HUES6 (cell line): Measurements from ENCODE around the gene IDH1.

Experiments used
- H3K27ac ChIP-seq: 2 replicates; pipeline ENCODE4 v1.7.0; 2013; ENCODE audit warnings: low read depth, mild to moderate bottlenecking, low read length, inconsistent platforms
- H3K27me3 ChIP-seq: 2 replicates; pipeline ENCODE4 v1.6.1; 2013; ENCODE audit warnings: low read length; ENCODE audit not compliant: control insufficient read depth, insufficient read depth
- H3K36me3 ChIP-seq: 2 replicates; pipeline ENCODE4 v1.6.1; 2013; ENCODE audit warnings: low read length; ENCODE audit not compliant: control insufficient read depth, insufficient read depth
- H3K4me1 ChIP-seq: 2 replicates; pipeline ENCODE4 v1.6.1; 2013; ENCODE audit warnings: low read length; ENCODE audit not compliant: control insufficient read depth, insufficient read depth
- H3K4me3 ChIP-seq: 2 replicates; pipeline ENCODE4 v1.5.1; 2013; ENCODE audit warnings: low read depth, low read length
- H3K9ac ChIP-seq: one replicate; pipeline ENCODE4 v1.6.1; 2013; ENCODE audit warnings: mild to moderate bottlenecking, low read length
- H3K9me3 ChIP-seq: 2 replicates; pipeline ENCODE4 v1.6.1; 2013; ENCODE audit warnings: low read depth, low read length; ENCODE audit not compliant: control insufficient read depth, insufficient read depth

The IDH1 gene

GRCh38 chr2:208256192-208256782 lies 1.4 kb upstream of the IDH1 start:
- Histone ChIP-seq H3K4me3 (no peak overlapping the region), H3K9me3 (no peaks in the 10 kb centered on the region), H3K36me3 (peaks cover 24% of the 10 kb centered on the region), H3K9ac (no peak overlapping the region), H3K27ac (no peak overlapping the region), H3K4me1 (peaks cover 8% of the 10 kb centered on the region; the same call in 1 of the 2 replicates), H3K27me3 (no peaks in the 10 kb centered on the region)

- peaks cover 9% of the 10 kb centered on the region; the same call in 1 of the 2 replicates for H3K4me1 ChIP-seq
- no peaks in the 10 kb centered on the region for H3K9me3 ChIP-seq
- H3K36me3 ChIP-seq, result peaks cover 31% of the 10 kb centered on the region
- peak overlapping the region; percentile 84 for H3K9ac ChIP-seq
- peak overlapping the region; percentile 82; the same call in 1 of the 2 replicates for H3K27ac ChIP-seq
- H3K27me3 ChIP-seq, result no peaks in the 10 kb centered on the region
- peak overlapping the region; percentile 81 for H3K4me3 ChIP-seq
These were observed 761 bp upstream of the IDH1 start for GRCh38 chr2:208255557-208256106.

GRCh38 chr2:208254118-208254870 lies 577 bp downstream of the IDH1 start:
- Histone ChIP-seq H3K9ac (peak overlapping the region; percentile 92), H3K4me1 (peaks cover 10% of the 10 kb centered on the region; the same call in 1 of the 2 replicates), H3K4me3 (peak overlapping the region; percentile 81), H3K27ac (peak overlapping the region; percentile 69; the same call in 1 of the 2 replicates), H3K36me3 (peaks cover 43% of the 10 kb centered on the region), H3K27me3 (no peaks in the 10 kb centered on the region), H3K9me3 (no peaks in the 10 kb centered on the region)

GRCh38 chr2:208253600-208254117 lies 1.2 kb downstream of the IDH1 start:
- H3K9me3 ChIP-seq, result no peaks in the 10 kb centered on the region
- no peaks in the 10 kb centered on the region for H3K27me3 ChIP-seq
- peak overlapping the region; percentile 92 for H3K9ac ChIP-seq
- peak overlapping the region; percentile 4; the same call in 1 of the 2 replicates for H3K27ac ChIP-seq
- peak overlapping the region; percentile 81 for H3K4me3 ChIP-seq
- peaks cover 10% of the 10 kb centered on the region; the same call in 1 of the 2 replicates for H3K4me1 ChIP-seq
- peaks cover 50% of the 10 kb centered on the region for H3K36me3 ChIP-seq

GRCh38 chr2:208252716-208253492 lies 2.0 kb downstream of the IDH1 start:
- Histone ChIP-seq H3K4me3 (peak overlapping the region; percentile 81), H3K27me3 (no peaks in the 10 kb centered on the region), H3K9me3 (no peaks in the 10 kb centered on the region), H3K4me1 (peaks cover 10% of the 10 kb centered on the region; the same call in 1 of the 2 replicates), H3K27ac (peak overlapping the region; percentile 4; the same call in 1 of the 2 replicates), H3K36me3 (peaks cover 57% of the 10 kb centered on the region), H3K9ac (peak overlapping the region; percentile 92)

- H3K9ac ChIP-seq, result no peak overlapping the region
- H3K27me3 ChIP-seq, result no peaks in the 10 kb centered on the region
- no peaks in the 10 kb centered on the region for H3K9me3 ChIP-seq
- H3K4me3 ChIP-seq, result no peak overlapping the region
- H3K27ac ChIP-seq, result no peak overlapping the region
- peaks cover 74% of the 10 kb centered on the region for H3K36me3 ChIP-seq
- peaks cover 10% of the 10 kb centered on the region; the same call in 1 of the 2 replicates for H3K4me1 ChIP-seq
These were observed 3.8 kb downstream of the IDH1 start for GRCh38 chr2:208251098-208251497.

GRCh38 chr2:208250388-208250787 lies 4.5 kb downstream of the IDH1 start:
- no peak overlapping the region for H3K9ac ChIP-seq
- peak overlapping the region; percentile 2; the same call in 1 of the 2 replicates for H3K27ac ChIP-seq
- no peak overlapping the region for H3K4me3 ChIP-seq
- peaks cover 10% of the 10 kb centered on the region; the same call in 1 of the 2 replicates for H3K4me1 ChIP-seq
- H3K27me3 ChIP-seq, result no peaks in the 10 kb centered on the region
- peaks cover 81% of the 10 kb centered on the region for H3K36me3 ChIP-seq
- H3K9me3 ChIP-seq, result no peaks in the 10 kb centered on the region

- Histone ChIP-seq H3K4me1 (peaks cover 10% of the 10 kb centered on the region; the same call in 1 of the 2 replicates), H3K9me3 (no peaks in the 10 kb centered on the region), H3K27ac (no peak overlapping the region), H3K36me3 (peaks cover 92% of the 10 kb centered on the region), H3K4me3 (no peak overlapping the region), H3K27me3 (no peaks in the 10 kb centered on the region), H3K9ac (no peak overlapping the region)
These were observed 5.6 kb downstream of the IDH1 start for GRCh38 chr2:208249296-208249695.

GRCh38 chr2:208248601-208249000 lies 6.3 kb downstream of the IDH1 start:
- no peak overlapping the region for H3K9ac ChIP-seq
- peaks cover 10% of the 10 kb centered on the region; the same call in 1 of the 2 replicates for H3K4me1 ChIP-seq
- no peaks in the 10 kb centered on the region for H3K27me3 ChIP-seq
- H3K27ac ChIP-seq, result no peak overlapping the region
- no peaks in the 10 kb centered on the region for H3K9me3 ChIP-seq
- no peak overlapping the region for H3K4me3 ChIP-seq
- H3K36me3 ChIP-seq, result peaks cover 98% of the 10 kb centered on the region

- H3K4me3 ChIP-seq, result no peak overlapping the region
- no peaks in the 10 kb centered on the region for H3K9me3 ChIP-seq
- no peaks in the 10 kb centered on the region for H3K27me3 ChIP-seq
- no peak overlapping the region for H3K9ac ChIP-seq
- H3K27ac ChIP-seq, result no peak overlapping the region
- H3K36me3 ChIP-seq, result peaks cover 96% of the 10 kb centered on the region
- peaks cover 2% of the 10 kb centered on the region; the same call in 1 of the 2 replicates for H3K4me1 ChIP-seq
These were observed 9.1 kb downstream of the IDH1 start for GRCh38 chr2:208245746-208246145.
